AG09309 (cell line): ENCODE data around the gene RNF125.

Experiments used
- DNase-seq: peaks from one replicate; pipeline ENCODE4 v3.0.0-alpha.2; 2010; ENCODE audit warnings: low read depth
- H3K4me3 ChIP-seq: 2 replicates; pipeline ENCODE4 v1.5.1; 2011; ENCODE audit warnings: mild to moderate bottlenecking, low read depth, low read length, moderate library complexity; ENCODE audit not compliant: control insufficient read depth
- TF ChIP-seq, protein P1 (sequence below): IDR thresholded peaks from 2 replicates; pipeline ENCODE4 v1.5.1; 2011; ENCODE audit warnings: mild to moderate bottlenecking, low read depth, low read length, inconsistent platforms; ENCODE audit not compliant: insufficient read depth, control insufficient read depth; ENCODE audit errors: missing control alignments

The RNF125 gene

GRCh38 chr18:32042337-32042736 lies 23.7 kb downstream of the RNF125 start:
- TF ChIP-seq, protein P1, sequence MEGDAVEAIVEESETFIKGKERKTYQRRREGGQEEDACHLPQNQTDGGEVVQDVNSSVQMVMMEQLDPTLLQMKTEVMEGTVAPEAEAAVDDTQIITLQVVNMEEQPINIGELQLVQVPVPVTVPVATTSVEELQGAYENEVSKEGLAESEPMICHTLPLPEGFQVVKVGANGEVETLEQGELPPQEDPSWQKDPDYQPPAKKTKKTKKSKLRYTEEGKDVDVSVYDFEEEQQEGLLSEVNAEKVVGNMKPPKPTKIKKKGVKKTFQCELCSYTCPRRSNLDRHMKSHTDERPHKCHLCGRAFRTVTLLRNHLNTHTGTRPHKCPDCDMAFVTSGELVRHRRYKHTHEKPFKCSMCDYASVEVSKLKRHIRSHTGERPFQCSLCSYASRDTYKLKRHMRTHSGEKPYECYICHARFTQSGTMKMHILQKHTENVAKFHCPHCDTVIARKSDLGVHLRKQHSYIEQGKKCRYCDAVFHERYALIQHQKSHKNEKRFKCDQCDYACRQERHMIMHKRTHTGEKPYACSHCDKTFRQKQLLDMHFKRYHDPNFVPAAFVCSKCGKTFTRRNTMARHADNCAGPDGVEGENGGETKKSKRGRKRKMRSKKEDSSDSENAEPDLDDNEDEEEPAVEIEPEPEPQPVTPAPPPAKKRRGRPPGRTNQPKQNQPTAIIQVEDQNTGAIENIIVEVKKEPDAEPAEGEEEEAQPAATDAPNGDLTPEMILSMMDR, result no peak
- H3K4me3 ChIP-seq, result no peak overlapping the region
- DNase-seq, result no peak

GRCh38 chr18:32048507-32049091 lies 30.0 kb downstream of the RNF125 start:
- TF ChIP-seq, protein P1, result no peak
- DNase-seq, result peak; percentile 7
- H3K4me3 ChIP-seq, result no peak overlapping the region

- H3K4me3 ChIP-seq, result no peak overlapping the region
- TF ChIP-seq, protein P1, result no peak
- no peak for DNase-seq
Measured at GRCh38 chr18:32049393-32050171, 31.0 kb downstream of the RNF125 start.

GRCh38 chr18:32056613-32057358 lies 38.2 kb downstream of the RNF125 start:
- H3K4me3 ChIP-seq, result no peak overlapping the region
- DNase-seq, result no peak
- TF ChIP-seq, protein P1, result no peak

- no peak overlapping the region for H3K4me3 ChIP-seq
- TF ChIP-seq, protein P1, result no peak
- no peak for DNase-seq
Measured at GRCh38 chr18:32057624-32058165, 39.1 kb downstream of the RNF125 start.

DNA sequence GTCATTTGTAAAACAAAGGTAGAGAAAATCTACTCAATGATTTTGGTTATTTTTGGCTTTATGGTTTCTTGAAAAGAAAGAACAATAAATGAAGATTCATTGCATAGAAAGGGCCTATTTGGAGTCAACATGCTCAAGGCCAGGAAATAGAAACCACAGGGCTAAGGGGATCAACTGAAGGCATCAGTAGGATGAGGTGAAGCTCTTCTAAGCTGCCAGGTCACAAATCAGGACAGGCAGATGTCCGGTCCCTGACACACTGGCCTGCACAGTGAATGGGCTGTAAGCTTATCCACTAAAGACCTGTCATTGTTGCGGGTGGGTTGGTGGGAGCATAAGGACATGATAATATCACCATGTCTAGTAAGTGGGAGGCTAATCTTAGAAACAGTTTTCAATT lies 41.4 kb downstream of the RNF125 start:
- DNase-seq, result no peak
- TF ChIP-seq, protein P1, result no peak
- no peak overlapping the region for H3K4me3 ChIP-seq
